ENCODE measurements around the gene EPHA7. TPM values are rescaled to one million over a fixed set of nuclear protein-coding genes. Genes with fewer than 3 reads are reported as not detected.
A peak's percentile ranks its signal among the peaks of the same experiment; 100 is the strongest.

The EPHA7 gene
- total RNA-seq, 1 experiment from 2014 or later = not detected

DNA sequence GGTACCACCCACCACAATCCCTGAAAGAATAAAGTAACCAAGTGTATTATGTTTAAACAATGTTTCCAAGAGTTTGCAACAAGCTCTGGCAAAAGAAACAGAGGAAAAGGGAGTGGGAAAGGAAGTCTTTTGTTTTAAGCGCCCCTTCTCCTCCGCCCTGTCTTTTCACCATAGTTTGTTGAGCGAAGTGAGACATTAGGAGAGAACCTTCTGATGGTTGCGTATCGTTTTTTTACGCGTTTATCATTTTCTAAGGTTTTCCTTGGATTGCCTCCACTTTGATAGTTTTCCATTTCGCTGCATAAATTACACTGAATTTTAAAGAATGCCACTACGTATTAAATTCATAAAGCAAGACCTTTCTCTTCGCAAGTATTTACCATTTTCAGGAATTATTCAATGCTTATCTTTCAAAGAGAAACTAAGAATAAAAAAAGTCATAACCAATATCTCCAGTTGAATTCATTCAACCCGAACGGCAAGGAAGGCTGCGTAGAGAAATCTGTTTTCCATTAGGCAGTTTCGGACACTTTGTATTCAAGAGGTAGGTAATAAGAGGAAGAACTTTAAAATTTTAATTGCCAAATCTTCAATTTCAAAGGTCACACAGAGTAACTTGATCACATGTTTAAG, 920 bp upstream of the EPHA7 start:
- Histone ChIP-seq H3K9me3 (no peaks in the 10 kb centered on the region), H3K27me3 (replicated peaks; ENCODE audit: control insufficient read depth, insufficient read depth, low read length) (peaks cover 3% of the 10 kb centered on the region), H3K4me3 (ENCODE audit: low read depth, low read length) (no peak overlapping the region), H3K36me3 (ENCODE audit: control insufficient read depth, insufficient read depth, low read length) (no peaks in the 10 kb centered on the region), H3K4me1 (peaks cover 18% of the 10 kb centered on the region)
- H3K27me3 Mint-ChIP-seq (ENCODE audit: insufficient read depth, unreplicated experiment) = peaks cover 15% of the 10 kb centered on the region
- no TSS peak for BruUV-seq (replicated peaks)
- intact Hi-C loops (cut with micrococcal nuclease; ENCODE audit: unreplicated experiment) = loop anchor here (5.0 to 10.0 kb wide), 2 partner anchors 365 to 632 kb away; no protein-coding TSS in a partner anchor
- peaks cover 7% of the 10 kb centered on the region for H3K4me1 Mint-ChIP-seq (ENCODE audit: low read depth, unreplicated experiment)
- H3K27ac Mint-ChIP-seq (ENCODE audit: unreplicated experiment) = no peak overlapping the region
- no peaks in the 10 kb centered on the region for H3K9me3 Mint-ChIP-seq (ENCODE audit: unreplicated experiment)
- POLR2A ChIA-PET = no interaction called here
- TF ChIP-seq, protein P1, sequence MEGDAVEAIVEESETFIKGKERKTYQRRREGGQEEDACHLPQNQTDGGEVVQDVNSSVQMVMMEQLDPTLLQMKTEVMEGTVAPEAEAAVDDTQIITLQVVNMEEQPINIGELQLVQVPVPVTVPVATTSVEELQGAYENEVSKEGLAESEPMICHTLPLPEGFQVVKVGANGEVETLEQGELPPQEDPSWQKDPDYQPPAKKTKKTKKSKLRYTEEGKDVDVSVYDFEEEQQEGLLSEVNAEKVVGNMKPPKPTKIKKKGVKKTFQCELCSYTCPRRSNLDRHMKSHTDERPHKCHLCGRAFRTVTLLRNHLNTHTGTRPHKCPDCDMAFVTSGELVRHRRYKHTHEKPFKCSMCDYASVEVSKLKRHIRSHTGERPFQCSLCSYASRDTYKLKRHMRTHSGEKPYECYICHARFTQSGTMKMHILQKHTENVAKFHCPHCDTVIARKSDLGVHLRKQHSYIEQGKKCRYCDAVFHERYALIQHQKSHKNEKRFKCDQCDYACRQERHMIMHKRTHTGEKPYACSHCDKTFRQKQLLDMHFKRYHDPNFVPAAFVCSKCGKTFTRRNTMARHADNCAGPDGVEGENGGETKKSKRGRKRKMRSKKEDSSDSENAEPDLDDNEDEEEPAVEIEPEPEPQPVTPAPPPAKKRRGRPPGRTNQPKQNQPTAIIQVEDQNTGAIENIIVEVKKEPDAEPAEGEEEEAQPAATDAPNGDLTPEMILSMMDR (IDR thresholded peaks at IDR 0.05; ENCODE audit: insufficient read depth in 1 of 2, low read depth in 1 of 2, low read length in 1 of 2, severe bottlenecking in 1 of 2, unreplicated experiment in 1 of 2) = no peak
- peak overlapping the region; percentile 72 for H3K4me3 Mint-ChIP-seq (ENCODE audit: unreplicated experiment)
- CTCF ChIA-PET = no interaction called here
- no peak for DNase-seq
- no peaks in the 10 kb centered on the region for H3K36me3 Mint-ChIP-seq (ENCODE audit: insufficient read depth, unreplicated experiment)

DNA sequence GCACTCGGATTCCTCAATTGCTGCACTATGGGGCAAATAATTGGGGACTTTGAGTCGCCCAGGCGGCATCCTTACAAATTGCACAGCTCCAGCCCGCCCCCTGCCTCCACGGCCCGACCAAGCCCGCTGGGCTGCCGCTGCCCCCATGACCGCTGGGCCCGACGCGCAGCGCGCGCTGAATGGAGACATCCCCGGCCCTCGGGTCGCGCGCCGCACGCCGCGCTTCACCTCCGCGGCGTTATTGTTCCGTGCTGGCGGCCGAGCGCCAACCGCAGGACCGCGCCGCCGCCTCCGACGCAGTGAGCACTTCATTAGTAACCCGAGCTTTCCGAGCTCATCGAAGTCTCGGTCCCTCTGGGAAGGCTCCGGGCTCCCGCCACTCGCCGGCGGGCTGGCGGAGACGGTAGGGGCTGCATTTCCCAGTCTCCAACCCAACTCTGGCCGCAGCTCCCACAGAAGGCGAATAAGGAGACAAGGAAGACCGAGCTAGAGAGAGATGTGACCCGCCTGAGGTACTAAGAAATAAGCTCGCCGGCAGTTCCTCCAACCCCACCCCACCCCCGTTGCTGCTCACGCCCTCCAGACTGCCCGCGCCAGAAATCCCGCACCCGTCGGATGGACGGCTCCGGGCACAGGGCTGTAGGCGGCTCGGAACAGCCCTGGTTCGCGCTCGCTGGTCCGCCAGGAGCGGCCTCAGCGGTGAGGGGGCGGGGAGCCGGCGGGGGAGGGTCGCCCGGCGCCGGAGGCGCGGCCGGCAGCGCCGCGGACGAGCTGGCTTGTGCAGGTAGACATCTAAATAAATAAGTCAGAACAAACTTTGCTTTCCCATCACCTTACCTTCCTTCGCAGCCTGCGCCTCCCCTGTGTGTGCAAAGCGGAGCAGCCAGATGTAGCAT, 703 bp downstream of the EPHA7 start:
- H3K27me3 Mint-ChIP-seq (ENCODE audit: insufficient read depth, unreplicated experiment) = peaks cover 15% of the 10 kb centered on the region
- peak overlapping the region; percentile 72 for H3K4me3 Mint-ChIP-seq (ENCODE audit: unreplicated experiment)
- TF ChIP-seq, protein P1 (IDR thresholded peaks at IDR 0.05; ENCODE audit: insufficient read depth in 1 of 2, low read depth in 1 of 2, low read length in 1 of 2, severe bottlenecking in 1 of 2, unreplicated experiment in 1 of 2) = no peak
- H3K9me3 Mint-ChIP-seq (ENCODE audit: unreplicated experiment) = no peaks in the 10 kb centered on the region
- DNase-seq = peak in 1 of 2 experiments; percentile 18
- intact Hi-C loops (cut with micrococcal nuclease; ENCODE audit: unreplicated experiment) = no loop called here
- Histone ChIP-seq H3K9me3 (no peaks in the 10 kb centered on the region), H3K36me3 (ENCODE audit: control insufficient read depth, insufficient read depth, low read length) (no peaks in the 10 kb centered on the region), H3K27me3 (replicated peaks; ENCODE audit: control insufficient read depth, insufficient read depth, low read length) (peaks cover 3% of the 10 kb centered on the region), H3K4me3 (ENCODE audit: low read depth, low read length) (peak overlapping the region; percentile 30), H3K4me1 (peaks cover 18% of the 10 kb centered on the region)
- no TSS peak for BruUV-seq (replicated peaks)
- no peaks in the 10 kb centered on the region for H3K36me3 Mint-ChIP-seq (ENCODE audit: insufficient read depth, unreplicated experiment)
- H3K4me1 Mint-ChIP-seq (ENCODE audit: low read depth, unreplicated experiment) = peaks cover 7% of the 10 kb centered on the region
- ChIA-PET POLR2A (no interaction called here), CTCF (interaction anchor here (0.6 kb wide), 2 partner anchors 614 to 1702 kb away, joined by 3 read pairs; no protein-coding TSS in a partner anchor)
- no peak overlapping the region for H3K27ac Mint-ChIP-seq (ENCODE audit: unreplicated experiment)

DNA sequence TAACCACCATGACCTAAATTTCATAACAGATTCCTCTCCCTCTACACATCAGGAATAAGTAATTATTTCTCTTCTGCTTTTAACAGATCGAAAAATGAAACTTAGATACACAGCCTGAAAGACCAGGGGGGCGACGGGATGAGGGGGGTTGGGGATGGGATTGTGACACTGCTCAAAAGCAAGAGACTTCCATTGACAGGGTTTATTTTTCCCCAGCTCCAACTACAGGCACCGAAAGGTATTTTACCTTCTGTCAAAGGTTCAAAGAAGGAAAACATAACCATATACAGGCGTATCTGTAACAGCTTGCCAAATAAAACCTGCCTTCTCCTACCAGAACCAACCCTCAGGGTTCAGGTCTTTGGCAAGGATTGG, 1.3 kb downstream of the EPHA7 start:
- H3K36me3 Mint-ChIP-seq (ENCODE audit: insufficient read depth, unreplicated experiment) = no peaks in the 10 kb centered on the region
- peaks cover 7% of the 10 kb centered on the region for H3K4me1 Mint-ChIP-seq (ENCODE audit: low read depth, unreplicated experiment)
- Histone ChIP-seq H3K4me1 (peaks cover 18% of the 10 kb centered on the region), H3K36me3 (ENCODE audit: control insufficient read depth, insufficient read depth, low read length) (no peaks in the 10 kb centered on the region), H3K27me3 (replicated peaks; ENCODE audit: control insufficient read depth, insufficient read depth, low read length) (peaks cover 3% of the 10 kb centered on the region), H3K4me3 (ENCODE audit: low read depth, low read length) (no peak overlapping the region), H3K9me3 (no peaks in the 10 kb centered on the region)
- no TSS peak for BruUV-seq (replicated peaks)
- ChIA-PET POLR2A (no interaction called here), CTCF (no interaction called here)
- DNase-seq = no peak
- H3K9me3 Mint-ChIP-seq (ENCODE audit: unreplicated experiment) = no peaks in the 10 kb centered on the region
- peak overlapping the region; percentile 64 for H3K4me3 Mint-ChIP-seq (ENCODE audit: unreplicated experiment)
- no peak overlapping the region for H3K27ac Mint-ChIP-seq (ENCODE audit: unreplicated experiment)
- peaks cover 15% of the 10 kb centered on the region for H3K27me3 Mint-ChIP-seq (ENCODE audit: insufficient read depth, unreplicated experiment)
- TF ChIP-seq, protein P1 (IDR thresholded peaks at IDR 0.05; ENCODE audit: insufficient read depth in 1 of 2, low read depth in 1 of 2, low read length in 1 of 2, severe bottlenecking in 1 of 2, unreplicated experiment in 1 of 2) = no peak
- intact Hi-C loops (cut with micrococcal nuclease; ENCODE audit: unreplicated experiment) = no loop called here

Measured in Caco-2 (cell line).